GOT3 (cell line): ENCODE measurements around the gene LRRC23.
A peak's percentile ranks its signal among the peaks of the same experiment; 100 is the strongest.
"Not testable (repeated sequence)": the region's sequence is repeated elsewhere in the genome, so short reads cannot be mapped to it uniquely, and the experiment has no call there.

Experiments
- DNase-seq: peaks from one replicate; lab custom pipeline; 2025; ENCODE audit warnings: mixed read lengths; lab: John Stamatoyannopoulos, UW

The LRRC23 gene, protein sequence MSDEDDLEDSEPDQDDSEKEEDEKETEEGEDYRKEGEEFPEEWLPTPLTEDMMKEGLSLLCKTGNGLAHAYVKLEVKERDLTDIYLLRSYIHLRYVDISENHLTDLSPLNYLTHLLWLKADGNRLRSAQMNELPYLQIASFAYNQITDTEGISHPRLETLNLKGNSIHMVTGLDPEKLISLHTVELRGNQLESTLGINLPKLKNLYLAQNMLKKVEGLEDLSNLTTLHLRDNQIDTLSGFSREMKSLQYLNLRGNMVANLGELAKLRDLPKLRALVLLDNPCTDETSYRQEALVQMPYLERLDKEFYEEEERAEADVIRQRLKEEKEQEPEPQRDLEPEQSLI

DNA sequence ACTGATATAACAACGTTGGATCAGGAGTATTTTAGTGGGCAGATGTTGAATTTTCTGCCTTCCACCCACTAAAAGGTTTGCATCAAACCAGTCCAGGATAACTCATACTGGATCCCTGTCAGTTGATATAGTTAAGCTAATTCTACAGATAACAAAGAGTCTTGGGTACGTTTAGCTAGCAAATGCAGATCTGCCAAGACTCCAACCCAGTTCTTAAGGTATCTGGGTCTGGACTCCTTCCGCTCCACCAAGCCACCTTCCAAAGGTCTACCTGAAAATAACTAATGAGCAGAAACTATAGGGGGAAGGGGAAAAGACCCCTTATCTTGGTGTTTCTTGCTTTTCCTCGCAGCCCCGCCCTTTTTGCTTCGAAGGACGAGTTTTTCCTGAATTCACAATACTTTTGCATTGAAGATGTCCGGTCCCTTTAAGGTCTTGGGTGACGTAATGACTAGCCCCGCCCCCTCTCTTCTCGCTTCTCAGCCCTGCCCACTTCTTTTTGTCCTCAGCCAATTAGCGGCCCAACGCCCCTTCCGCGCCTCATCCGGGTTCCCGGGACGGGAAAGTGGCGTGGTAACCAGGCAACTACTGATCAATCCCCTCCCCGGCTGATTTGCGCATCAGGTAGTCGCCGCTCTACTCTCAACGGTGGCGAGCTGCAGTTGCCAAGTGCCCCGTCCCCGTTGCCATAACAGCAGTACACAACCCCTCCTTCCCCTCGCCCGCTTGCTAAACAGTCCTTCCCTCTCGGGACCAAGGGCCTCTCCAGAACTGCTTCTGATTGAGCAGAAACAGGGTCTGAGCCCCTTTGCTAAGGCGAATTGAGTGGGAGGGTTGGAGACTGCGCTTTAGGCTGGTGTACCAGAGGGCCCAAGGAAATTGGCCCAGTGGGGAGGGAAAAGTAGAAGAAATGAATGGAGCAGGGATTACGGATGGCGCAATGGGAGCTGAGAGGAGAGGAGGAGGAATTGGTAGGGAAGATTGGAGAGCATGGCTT is at the start of gene LRRC23:
LRRC23 (plus strand) TSS at position 543 of the 997 bp plus-strand sequence. CDS start 812 bp downstream, outside the sequence.
- peak; percentile 88 for DNase-seq

DNA sequence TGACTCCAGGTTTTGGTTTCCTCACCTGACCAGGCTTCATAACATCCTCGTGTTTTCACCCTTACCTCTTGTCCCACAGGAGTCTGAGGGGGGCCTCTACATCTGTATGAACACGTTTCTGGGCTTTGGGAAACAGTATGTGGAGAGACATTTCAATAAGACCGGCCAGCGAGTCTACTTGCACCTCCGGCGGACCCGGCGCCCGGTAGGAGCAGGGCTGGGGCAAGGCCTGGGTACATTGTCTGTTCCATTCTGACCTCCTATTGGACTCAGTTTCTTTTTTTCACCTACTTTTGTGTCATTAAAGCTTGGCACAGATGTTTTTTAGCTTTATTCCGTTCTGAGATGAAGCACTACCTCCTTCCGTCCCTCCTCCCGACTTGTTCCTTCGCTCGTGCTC is 49.3 kb upstream of the LRRC23 start:
- DNase-seq = no peak

DNA sequence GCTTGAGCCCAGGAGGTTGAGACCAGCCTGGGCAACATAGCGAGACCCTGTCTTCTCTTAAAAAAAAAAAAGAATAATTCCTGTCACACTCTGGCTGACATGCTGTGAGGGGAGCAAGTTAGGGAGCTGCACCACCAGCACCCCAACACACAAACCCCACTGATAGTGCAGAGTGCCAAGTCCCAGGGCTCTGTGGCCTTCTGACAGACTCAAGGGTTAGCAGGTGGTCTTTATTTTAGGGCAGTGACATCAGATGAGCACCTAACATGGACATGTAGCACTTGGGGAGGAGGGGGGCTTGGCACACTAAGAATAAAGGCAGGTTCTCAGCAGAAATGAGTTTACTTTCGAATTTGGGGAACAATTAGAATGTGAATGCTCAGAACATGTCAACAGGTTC is 45.8 kb upstream of the LRRC23 start:
- DNase-seq = no peak

DNA sequence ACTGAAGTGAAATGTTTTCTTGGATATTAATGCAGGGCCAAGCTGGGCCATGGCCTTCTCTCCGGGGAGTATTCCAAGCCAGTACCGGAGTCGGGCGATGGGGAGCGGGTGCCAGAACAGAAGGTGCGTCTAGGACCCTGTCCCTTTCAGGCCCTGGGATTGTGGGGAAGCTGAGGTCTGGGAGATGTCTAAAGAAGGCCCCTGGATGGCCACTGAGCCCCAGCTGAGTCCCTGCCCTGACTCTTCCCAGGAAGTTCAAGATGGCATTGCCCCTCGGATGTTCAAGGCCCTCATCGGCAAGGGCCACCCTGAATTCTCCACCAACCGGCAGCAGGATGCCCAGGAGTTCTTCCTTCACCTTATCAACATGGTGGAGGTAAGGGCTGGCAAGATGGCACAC is 44.5 kb upstream of the LRRC23 start:
- no peak for DNase-seq

DNA sequence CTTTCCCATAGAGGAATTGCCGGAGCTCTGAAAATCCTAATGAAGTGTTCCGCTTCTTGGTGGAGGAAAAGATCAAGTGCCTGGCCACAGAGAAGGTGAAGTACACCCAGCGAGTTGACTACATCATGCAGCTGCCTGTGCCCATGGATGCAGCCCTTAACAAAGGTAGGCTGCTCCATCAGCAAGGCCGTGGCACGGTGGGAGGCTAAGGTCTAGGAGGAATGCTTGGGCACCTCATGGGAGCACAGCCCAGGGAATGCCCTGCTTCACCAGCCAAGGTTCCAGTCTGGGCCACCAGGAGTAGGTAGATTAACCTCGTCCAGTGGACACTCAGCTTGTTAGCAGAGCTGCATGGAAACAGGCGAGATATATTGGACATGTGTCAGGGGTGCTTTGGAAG is 43.7 kb upstream of the LRRC23 start:
- no peak for DNase-seq

DNA sequence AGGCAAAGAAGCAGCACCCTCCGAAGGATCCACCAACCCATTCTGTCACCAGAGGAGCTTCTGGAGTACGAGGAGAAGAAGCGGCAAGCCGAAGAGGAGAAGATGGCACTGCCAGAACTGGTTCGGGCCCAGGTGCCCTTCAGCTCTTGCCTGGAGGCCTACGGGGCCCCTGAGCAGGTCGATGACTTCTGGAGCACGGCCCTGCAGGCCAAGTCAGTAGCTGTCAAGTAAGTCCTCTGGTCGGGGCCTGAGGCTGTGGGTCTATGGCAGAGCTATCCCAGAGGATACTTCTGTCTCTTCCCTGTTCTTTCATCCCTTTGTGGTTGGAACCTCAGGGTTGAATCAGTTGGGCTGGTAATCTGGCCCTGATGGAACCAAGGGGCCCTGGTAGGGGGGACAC is 43.2 kb upstream of the LRRC23 start:
- no peak for DNase-seq

DNA sequence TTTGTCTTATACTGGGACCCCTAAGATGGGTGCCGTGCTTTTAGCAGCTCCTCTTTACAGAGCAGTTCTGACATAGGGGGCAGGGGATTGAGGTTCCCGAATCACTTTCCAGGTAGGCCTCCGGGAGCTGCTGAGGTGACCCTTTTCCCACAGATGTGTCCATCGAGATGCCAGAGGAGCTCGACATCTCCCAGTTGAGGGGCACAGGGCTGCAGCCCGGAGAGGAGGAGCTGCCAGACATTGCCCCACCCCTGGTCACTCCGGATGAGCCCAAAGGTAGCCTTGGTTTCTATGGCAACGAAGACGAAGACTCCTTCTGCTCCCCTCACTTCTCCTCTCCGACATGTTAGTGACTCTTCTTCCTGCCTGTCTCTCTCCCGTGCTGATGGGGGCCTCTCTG is 41.6 kb upstream of the LRRC23 start:
- no peak for DNase-seq

DNA sequence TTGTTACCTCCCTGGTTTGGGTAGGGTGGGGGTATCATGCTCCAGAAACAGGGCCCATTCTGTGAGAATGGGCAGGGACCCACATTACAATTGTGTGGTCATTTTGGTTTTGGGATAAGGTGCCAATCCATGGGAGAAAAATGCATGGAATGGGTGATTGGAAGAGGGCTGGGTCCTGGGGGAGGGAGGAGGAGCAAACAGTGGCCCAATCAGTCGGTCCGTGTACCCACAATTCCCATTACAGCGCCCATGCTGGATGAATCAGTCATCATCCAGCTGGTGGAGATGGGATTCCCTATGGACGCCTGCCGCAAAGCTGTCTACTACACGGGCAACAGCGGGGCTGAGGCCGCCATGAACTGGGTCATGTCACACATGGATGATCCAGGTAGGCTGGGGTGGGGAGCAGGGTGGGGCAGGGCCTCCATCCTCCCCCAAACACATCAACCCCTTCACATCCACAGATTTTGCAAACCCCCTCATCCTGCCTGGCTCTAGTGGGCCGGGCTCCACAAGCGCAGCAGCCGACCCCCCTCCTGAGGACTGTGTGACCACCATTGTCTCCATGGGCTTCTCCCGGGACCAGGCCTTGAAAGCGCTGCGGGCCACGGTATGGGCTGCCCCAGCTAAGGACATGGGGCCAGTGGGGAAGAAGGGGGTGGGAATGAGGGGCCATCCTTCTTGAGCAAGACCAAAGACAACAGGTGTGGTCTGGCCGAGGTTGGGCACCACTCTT is 40.9 kb upstream of the LRRC23 start:
- no peak for DNase-seq

DNA sequence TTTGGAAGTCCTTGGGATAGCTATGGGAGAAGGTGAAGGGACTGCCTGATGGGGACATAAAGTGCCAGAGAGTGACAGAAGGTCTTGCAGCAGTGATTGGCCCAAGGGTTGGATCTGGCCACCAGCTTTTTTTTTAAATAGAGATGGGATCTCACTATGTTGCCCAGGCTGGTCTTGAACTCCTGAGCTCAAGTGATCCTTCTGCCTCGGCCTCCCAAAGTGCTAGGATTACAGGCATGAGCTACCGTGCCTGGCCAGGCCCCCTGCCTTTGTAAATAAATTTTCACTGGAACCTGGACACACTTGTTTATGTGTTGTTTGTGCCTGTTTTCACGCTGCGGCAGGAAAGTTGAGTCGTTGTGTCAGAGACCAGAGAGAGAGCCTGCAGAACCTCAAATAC is 39.3 kb upstream of the LRRC23 start:
- not testable (repeated sequence) for DNase-seq

DNA sequence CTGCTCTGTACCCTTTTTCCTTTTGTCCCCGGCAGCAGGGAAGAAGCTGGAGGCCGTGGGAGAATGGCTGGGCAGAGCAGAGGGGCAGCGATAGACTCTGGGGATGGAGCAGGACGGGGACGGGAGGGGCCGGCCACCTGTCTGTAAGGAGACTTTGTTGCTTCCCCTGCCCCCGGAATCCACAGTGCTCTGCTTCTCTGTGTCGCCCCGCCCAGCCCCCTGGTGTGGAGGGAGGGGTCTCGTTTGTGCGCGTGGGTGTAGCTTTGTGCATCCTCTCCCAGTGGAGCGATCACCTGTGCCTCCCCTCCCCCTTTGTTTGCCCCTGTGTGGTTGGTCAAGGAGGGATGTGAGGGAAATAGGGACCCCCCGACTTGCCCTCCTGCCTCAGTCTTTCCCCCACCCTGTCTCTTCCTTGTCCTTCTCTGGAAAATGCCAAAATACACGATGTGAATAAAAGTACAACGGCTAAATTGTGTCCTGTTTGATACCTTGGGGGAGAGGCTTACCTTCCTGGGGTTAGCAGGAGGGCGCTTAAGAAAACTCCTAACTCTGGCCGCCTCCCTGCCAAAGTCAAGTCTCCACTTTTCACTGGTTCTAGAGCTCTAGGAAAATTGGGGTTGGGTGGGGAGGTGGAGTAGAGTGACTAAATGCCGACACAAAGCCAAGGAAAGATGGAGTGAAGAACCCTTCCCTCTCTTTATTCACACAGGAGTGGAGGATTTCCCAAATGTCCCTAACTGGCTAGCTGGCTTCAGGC is 38.3 kb upstream of the LRRC23 start:
- no peak for DNase-seq

DNA sequence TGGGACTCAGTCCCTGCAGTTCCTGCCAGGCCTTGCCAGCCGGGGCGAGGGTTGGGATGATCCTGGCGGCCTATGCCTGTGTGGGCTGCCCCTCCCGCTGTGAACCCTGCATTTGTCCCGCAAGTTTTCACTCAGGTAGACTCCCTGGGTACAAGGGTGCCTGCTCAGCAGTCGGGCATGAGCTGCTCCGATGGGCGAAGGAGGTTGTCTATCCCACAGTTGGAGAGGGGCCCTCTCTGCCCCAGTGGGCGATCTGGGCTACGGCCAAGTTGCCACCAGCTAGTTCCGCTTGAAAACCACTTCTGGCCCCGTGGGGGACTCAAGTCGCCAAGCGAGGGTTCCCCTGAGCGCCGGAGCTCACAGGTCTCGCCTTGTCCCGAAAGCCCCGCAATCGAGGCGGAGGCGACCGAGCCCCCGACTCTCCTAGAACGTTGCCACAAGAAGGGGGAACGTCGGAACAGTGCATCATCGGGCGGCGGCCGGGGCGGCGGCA is 37.7 kb upstream of the LRRC23 start:
- no peak for DNase-seq

DNA sequence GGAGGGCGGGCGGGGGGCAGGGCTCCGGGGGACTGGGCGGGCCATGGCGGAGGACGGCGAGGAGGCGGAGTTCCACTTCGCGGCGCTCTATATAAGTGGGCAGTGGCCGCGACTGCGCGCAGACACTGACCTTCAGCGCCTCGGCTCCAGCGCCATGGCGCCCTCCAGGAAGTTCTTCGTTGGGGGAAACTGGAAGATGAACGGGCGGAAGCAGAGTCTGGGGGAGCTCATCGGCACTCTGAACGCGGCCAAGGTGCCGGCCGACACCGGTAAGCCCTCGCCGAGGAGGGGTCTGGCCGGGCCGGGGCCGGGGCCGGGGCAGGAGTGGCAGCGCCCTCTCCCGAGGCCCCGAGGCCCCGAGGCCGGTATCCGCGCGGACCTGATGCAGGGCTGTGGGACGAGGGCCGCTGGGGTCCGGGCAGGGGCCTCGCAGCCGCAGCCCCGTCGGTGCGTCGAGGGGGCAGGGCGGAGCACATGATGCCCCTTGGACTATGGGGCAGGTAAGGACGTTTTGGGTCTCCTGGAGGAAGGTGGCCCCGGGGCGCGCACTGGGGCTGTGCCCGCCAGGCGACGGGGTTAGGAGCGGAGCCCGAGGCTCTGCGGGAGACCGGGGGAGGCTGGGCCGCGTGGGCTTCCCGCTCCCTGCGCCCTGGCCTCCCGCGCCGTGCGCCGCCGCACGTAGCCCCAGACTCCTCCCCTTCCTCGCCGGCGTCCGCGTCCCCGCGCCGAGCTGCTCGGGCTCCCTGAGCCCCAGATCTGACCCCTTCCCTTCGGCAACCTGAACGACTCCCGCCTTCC is 37.0 kb upstream of the LRRC23 start, which contains the start of gene TPI1:
TPI1 (plus strand) TSS at position 119 of the 798 bp plus-strand sequence; CDS start at position 155, 36 bp downstream.
- DNase-seq = peak; percentile 67

DNA sequence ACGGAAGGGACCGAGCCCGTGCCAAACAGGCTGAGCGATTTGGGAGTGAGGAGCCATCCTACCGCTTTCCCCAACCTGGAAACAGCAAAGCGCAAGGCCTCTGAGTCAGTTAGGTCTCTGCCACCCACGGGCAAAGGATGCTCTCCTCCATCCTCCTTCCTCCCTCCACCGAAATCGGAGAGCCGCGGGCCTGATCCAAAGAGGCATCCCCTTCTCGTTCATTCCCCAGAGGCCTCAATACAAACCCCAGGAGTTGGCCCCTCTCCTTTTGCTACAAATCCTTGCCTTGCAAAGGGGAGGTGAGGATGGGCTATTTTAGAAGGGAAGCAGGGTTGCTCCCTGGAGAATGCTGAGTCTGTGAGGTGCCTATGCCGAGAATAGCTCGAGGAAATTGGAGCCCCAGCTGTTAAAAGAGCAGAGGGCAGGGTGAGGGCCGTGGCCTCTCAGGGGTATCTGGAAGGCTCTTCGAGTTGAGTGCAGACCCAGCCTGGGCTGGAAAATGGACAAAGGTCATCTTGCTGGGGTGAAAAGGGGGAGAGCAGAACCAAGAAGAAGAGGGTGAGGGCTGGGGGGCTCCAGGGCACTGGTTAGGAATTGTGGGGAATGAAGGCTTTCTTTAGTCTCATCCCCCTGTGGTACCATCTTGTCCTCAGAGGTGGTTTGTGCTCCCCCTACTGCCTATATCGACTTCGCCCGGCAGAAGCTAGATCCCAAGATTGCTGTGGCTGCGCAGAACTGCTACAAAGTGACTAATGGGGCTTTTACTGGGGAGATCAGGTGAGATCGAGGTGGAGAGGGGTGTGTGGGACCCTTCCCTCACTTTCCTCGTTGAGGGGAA is 36.2 kb upstream of the LRRC23 start:
- no peak for DNase-seq

DNA sequence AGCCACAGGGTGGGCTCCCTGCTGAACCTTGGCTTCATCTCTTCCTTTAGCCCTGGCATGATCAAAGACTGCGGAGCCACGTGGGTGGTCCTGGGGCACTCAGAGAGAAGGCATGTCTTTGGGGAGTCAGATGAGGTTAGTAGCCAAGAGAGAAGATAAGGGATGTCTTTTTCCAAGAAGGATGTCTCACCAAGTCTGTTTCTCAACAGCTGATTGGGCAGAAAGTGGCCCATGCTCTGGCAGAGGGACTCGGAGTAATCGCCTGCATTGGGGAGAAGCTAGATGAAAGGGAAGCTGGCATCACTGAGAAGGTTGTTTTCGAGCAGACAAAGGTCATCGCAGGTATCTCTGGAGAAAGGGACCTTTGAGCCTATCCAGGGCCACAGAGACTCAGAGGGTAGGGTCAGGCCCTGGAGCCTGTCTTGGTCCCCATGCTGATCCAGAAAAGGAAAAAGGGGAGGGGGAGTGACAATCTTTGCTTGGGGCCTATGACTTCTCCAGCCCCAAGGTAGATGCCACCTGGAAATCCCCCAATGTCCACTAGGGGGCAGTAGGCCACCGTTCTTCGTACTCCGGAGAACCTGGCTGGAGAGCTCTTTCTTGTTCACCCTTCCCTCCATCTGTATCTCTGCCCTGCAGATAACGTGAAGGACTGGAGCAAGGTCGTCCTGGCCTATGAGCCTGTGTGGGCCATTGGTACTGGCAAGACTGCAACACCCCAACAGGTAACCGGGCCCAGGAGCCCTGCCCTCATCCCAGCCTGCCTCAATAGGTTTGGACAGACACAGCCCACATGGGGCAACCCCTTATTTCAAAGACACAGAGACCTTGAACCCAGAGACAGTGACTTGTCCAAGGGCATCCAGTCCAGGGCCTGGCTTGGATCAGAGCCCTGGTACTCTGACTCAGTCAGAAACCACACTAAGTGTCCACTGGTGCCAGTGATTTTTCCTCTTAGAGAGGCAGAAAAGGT is 35.3 kb upstream of the LRRC23 start:
- DNase-seq = no peak

DNA sequence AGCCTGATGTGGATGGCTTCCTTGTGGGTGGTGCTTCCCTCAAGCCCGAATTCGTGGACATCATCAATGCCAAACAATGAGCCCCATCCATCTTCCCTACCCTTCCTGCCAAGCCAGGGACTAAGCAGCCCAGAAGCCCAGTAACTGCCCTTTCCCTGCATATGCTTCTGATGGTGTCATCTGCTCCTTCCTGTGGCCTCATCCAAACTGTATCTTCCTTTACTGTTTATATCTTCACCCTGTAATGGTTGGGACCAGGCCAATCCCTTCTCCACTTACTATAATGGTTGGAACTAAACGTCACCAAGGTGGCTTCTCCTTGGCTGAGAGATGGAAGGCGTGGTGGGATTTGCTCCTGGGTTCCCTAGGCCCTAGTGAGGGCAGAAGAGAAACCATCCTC is 34.3 kb upstream of the LRRC23 start:
- DNase-seq = not testable (repeated sequence)

DNA sequence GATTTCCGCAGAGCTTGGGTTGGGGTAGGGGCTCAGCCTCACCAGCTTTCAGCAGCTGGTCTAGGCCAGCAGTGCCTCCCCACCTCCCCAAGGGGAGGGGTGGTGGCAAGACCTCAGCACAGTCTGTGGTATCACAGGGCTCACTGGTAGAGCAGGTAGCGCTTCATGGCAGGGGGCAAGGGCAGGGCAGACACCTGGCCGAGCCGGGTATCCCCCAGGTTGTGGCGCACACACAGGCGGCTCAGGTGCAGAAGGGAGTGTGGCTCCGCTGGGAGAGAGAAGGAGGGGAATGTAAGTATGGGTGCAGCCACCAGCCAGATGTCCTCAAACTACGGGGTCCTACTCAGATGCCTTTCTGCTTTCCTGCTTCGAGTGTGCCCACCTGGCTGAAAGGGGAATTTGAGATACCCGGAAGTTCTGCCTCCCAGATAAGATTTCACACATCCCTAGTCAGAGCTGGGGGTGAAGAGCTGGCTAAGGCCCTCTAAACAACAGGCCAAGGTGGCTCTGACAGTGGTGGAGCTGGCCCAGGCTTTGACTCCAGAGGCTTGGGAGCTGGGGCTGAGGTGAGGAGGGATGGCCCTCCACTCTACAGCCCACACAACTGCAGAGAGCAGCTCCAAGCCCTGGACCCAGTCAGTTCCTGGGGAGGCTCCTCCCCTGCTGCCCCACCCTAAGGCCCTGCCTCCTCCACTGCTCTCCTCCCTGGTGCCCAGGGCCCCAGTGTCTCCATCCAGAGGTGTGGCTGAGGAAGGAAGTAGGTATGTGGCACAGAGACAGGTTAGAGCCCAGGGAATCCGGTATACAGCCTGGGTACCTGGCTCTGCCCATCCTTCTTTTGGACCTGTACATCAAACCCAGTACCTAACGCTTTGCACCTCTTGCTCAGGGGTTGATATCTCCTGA is 33.3 kb upstream of the LRRC23 start:
- no peak for DNase-seq
